Fibroblast of lung (primary cell): ENCODE data around the gene TNKS1BP1. TPM values are rescaled to one million over a fixed set of nuclear protein-coding genes. Genes with fewer than 3 reads are reported as not detected.

Source experiments
- DNase-seq, 2 donors: peaks; one replicate each; pipeline versions ENCODE4 v3.0.0 to v3.0.0-alpha.2; 2010; ENCODE audit warnings: low read depth in 2 of 2
- H2AFZ ChIP-seq: 2 replicates; pipeline ENCODE4 v1.5.1; 2012; ENCODE audit warnings: low read length, control low read depth, inconsistent platforms
- H3K27ac ChIP-seq: 2 replicates; pipeline ENCODE4 v1.5.1; 2011; ENCODE audit warnings: low read length, control low read depth; ENCODE audit not compliant: insufficient read depth
- H3K27me3 ChIP-seq: 2 replicates; pipeline ENCODE4 v1.5.1; 2011; ENCODE audit warnings: mild to moderate bottlenecking, low read length; ENCODE audit not compliant: control insufficient read depth, insufficient read depth
- H3K36me3 ChIP-seq: 2 replicates; pipeline ENCODE4 v1.5.1; 2011; ENCODE audit warnings: low read length; ENCODE audit not compliant: control insufficient read depth, insufficient read depth
- H3K4me1 ChIP-seq: 2 replicates; pipeline ENCODE4 v1.5.1; 2011; ENCODE audit warnings: low read length; ENCODE audit not compliant: control insufficient read depth, insufficient read depth; ENCODE audit errors: extremely low read depth
- H3K4me2 ChIP-seq: 2 replicates; pipeline ENCODE4 v1.5.1; 2011; ENCODE audit warnings: low read length, control low read depth; ENCODE audit not compliant: insufficient read depth; ENCODE audit errors: extremely low read depth
- H3K4me3 ChIP-seq, 4 experiments: fragments of 200-600 bp in 1 of 4; sonication (generic) in 1 of 4; replicated peaks in 1 of 4; 2 replicates each; pipeline ENCODE4 v1.5.1; 2011 to 2016; ENCODE audit warnings: low read length in 4 of 4, low read depth in 3 of 4, mild to moderate bottlenecking in 3 of 4, control low read depth in 2 of 4, inconsistent platforms in 1 of 4, mixed read lengths in 1 of 4; ENCODE audit not compliant: insufficient read depth in 1 of 4; ENCODE audit errors: control extremely low read depth in 1 of 4
- H3K79me2 ChIP-seq: 2 replicates; pipeline ENCODE4 v1.5.1; 2012; ENCODE audit warnings: mild to moderate bottlenecking, low read length, inconsistent platforms; ENCODE audit not compliant: control insufficient read depth, insufficient read depth
- H3K9ac ChIP-seq: 2 replicates; pipeline ENCODE4 v1.5.1; 2011; ENCODE audit warnings: mild to moderate bottlenecking, low read length, control low read depth; ENCODE audit not compliant: insufficient read depth
- H3K9me3 ChIP-seq: 2 replicates; pipeline ENCODE4 v1.5.1; 2012; ENCODE audit warnings: low read depth, low read length; ENCODE audit not compliant: control insufficient read depth, insufficient read depth
- H4K20me1 ChIP-seq: 2 replicates; pipeline ENCODE4 v1.5.1; 2011; ENCODE audit warnings: low read length; ENCODE audit not compliant: control insufficient read depth, insufficient read depth; ENCODE audit errors: extremely low read depth
- CTCF ChIP-seq, 2 donors: IDR thresholded peaks in 1 of 2; conservative IDR thresholded peaks in 1 of 2; 1 replicate in 1 of 2; 2 replicates in 1 of 2; pipeline ENCODE4 v1.5.1; 2011 to 2012; ENCODE audit warnings: low read length in 2 of 2, control low read depth in 1 of 2, inconsistent platforms in 1 of 2, low read depth in 1 of 2, mild to moderate bottlenecking in 1 of 2
- EZH2 ChIP-seq: IDR thresholded peaks from 2 replicates; pipeline ENCODE4 v1.5.1; 2012; ENCODE audit warnings: low read length, control low read depth, mild to moderate bottlenecking; ENCODE audit errors: missing control alignments
- polyA plus RNA-seq, 2 donors: library from polyadenylated mRNA; depleted of rRNA in 1 of 2; stranded (reverse) in 1 of 2; unstranded in 1 of 2; fragments of >200 nt; gene quantifications; 2 replicates each; pipeline ENCODE4 v1.2.1, GENCODE V29; 2011 to 2012; ENCODE audit warnings: missing spikeins in 1 of 2
- total RNA-seq: library from RNA; depleted of rRNA; stranded (reverse); fragments of >200 nt; gene quantifications from 2 replicates; pipeline ENCODE4 v1.2.1, GENCODE V29; 2014

Gene TNKS1BP1
- total and polyA plus RNA-seq, 2 donors (not counting 1 experiment from before 2014, with no cell fraction given) = 70.2 to 111 TPM

GRCh38 chr11:57336111-57336666 lies 11.4 kb upstream of the TNKS1BP1 start:
- Histone ChIP-seq H3K4me3 (peak overlapping the region; percentile 73 to 94 (median 76)), H2AFZ (peak overlapping the region; percentile 90), H4K20me1 (no peaks in the 10 kb centered on the region), H3K4me2 (peak overlapping the region; percentile 92), H3K9me3 (no peaks in the 10 kb centered on the region), H3K36me3 (peaks cover 11% of the 10 kb centered on the region), H3K79me2 (peaks cover 31% of the 10 kb centered on the region), H3K27ac (peak overlapping the region; percentile 85), H3K27me3 (peaks cover 16% of the 10 kb centered on the region), H3K9ac (peak overlapping the region; percentile 88), H3K4me1 (peaks cover 7% of the 10 kb centered on the region)
- TF ChIP-seq EZH2 = no peak
- no peak for TF ChIP-seq CTCF (conservative IDR thresholded peaks at IDR 0.05 in 1 of 2, IDR thresholded peaks at IDR 0.05 in 1 of 2; ENCODE audit: low read depth in 1 of 2, low read length in 2 of 2)
- DNase-seq = no peak

GRCh38 chr11:57335343-57336110 lies 10.8 kb upstream of the TNKS1BP1 start, which contains the start of gene SSRP1:
Gene SSRP1, minus strand, starts transcription at chr11:57335892. Its CDS starts 771 bp downstream, at chr11:57335121.
- H3K79me2 ChIP-seq = peaks cover 31% of the 10 kb centered on the region
- peak; percentile 83 to 87 for DNase-seq
- TF ChIP-seq EZH2 = no peak
- no peak for TF ChIP-seq CTCF (conservative IDR thresholded peaks at IDR 0.05 in 1 of 2, IDR thresholded peaks at IDR 0.05 in 1 of 2; ENCODE audit: low read depth in 1 of 2, low read length in 2 of 2)

GRCh38 chr11:57335023-57335342 lies 10.2 kb upstream of the TNKS1BP1 start:
- peaks cover 7% of the 10 kb centered on the region for H3K4me1 ChIP-seq
- peaks cover 13% of the 10 kb centered on the region for H3K27me3 ChIP-seq
- H3K36me3 ChIP-seq = peaks cover 14% of the 10 kb centered on the region
- no peak for TF ChIP-seq EZH2
- TF ChIP-seq CTCF (conservative IDR thresholded peaks at IDR 0.05 in 1 of 2, IDR thresholded peaks at IDR 0.05 in 1 of 2; ENCODE audit: low read depth in 1 of 2, low read length in 2 of 2) = no peak
- peak overlapping the region; percentile 73 to 94 (median 80) for H3K4me3 ChIP-seq
- H4K20me1 ChIP-seq = no peaks in the 10 kb centered on the region
- peak overlapping the region; percentile 86 for H3K4me2 ChIP-seq
- H3K9me3 ChIP-seq = no peaks in the 10 kb centered on the region
- H3K9ac ChIP-seq = peak overlapping the region; percentile 88
- peaks cover 31% of the 10 kb centered on the region for H3K79me2 ChIP-seq
- H3K27ac ChIP-seq = peak overlapping the region; percentile 85
- peak overlapping the region; percentile 81 for H2AFZ ChIP-seq
- no peak for DNase-seq

More at GRCh38 chr11:57335343-57336110, 10.8 kb upstream of the TNKS1BP1 start, which contains the start of gene SSRP1:
- H2AFZ ChIP-seq = peak within 1 kb of the TSS; percentile 90
- peaks cover 7% of the 10 kb centered on the region for H3K4me1 ChIP-seq
- H3K27me3 ChIP-seq = peaks cover 13% of the 10 kb centered on the region
- peak within 1 kb of the TSS; percentile 92 for H3K4me2 ChIP-seq
- no peaks in the 10 kb centered on the region for H4K20me1 ChIP-seq
- H3K27ac ChIP-seq = peak within 1 kb of the TSS; percentile 85
- peaks cover 11% of the 10 kb centered on the region for H3K36me3 ChIP-seq
- H3K9ac ChIP-seq = peak within 1 kb of the TSS; percentile 88
- no peaks in the 10 kb centered on the region for H3K9me3 ChIP-seq
- peak within 1 kb of the TSS; percentile 73 to 94 (median 80) for H3K4me3 ChIP-seq
